Liver (tissue), 9 donors: ENCODE results near the gene DCAF4L1. TPM values are rescaled to one million over a fixed set of nuclear protein-coding genes. Genes with fewer than 3 reads are reported as not detected.

Experiments used
- DNase-seq: peaks from one replicate; pipeline ENCODE4 v3.0.0-alpha.2; 2017; ENCODE audit warnings: low spot score
- H3K27ac ChIP-seq, 2 donors: one replicate each; pipeline ENCODE4 v1.7.0; 2013; ENCODE audit warnings: inconsistent platforms in 2 of 2, low read length in 2 of 2, control low read depth in 1 of 2, low read depth in 1 of 2, mild to moderate bottlenecking in 1 of 2
- H3K27me3 ChIP-seq, 4 donors: one replicate each; pipeline versions ENCODE4 v1.6.1 to v1.7.0; 2013; ENCODE audit warnings: low read length in 3 of 4, inconsistent platforms in 1 of 4, mild to moderate bottlenecking in 1 of 4, moderate library complexity in 1 of 4; ENCODE audit not compliant: control insufficient read depth in 4 of 4, insufficient read depth in 4 of 4
- H3K36me3 ChIP-seq, 4 donors: one replicate each; pipeline versions ENCODE4 v1.6.1 to v1.7.0; 2013; ENCODE audit warnings: low read length in 3 of 4, mild to moderate bottlenecking in 3 of 4, low read depth in 1 of 4, moderate library complexity in 1 of 4; ENCODE audit not compliant: control insufficient read depth in 4 of 4, insufficient read depth in 3 of 4
- H3K4me1 ChIP-seq, 4 donors: one replicate each; pipeline versions ENCODE4 v1.6.1 to v1.7.0; 2013; ENCODE audit warnings: low read length in 3 of 4, mild to moderate bottlenecking in 3 of 4, moderate library complexity in 1 of 4; ENCODE audit not compliant: control insufficient read depth in 4 of 4, insufficient read depth in 4 of 4
- H3K4me3 ChIP-seq, 3 donors: one replicate each; pipeline versions ENCODE4 v1.6.1 to v1.7.0; 2013; ENCODE audit warnings: low read length in 3 of 3, control low read depth in 1 of 3, low read depth in 1 of 3, mild to moderate bottlenecking in 1 of 3
- H3K9ac ChIP-seq, 2 donors: one replicate each; pipeline ENCODE4 v1.7.0; 2013; ENCODE audit warnings: low read length in 2 of 2, mild to moderate bottlenecking in 2 of 2, moderate library complexity in 2 of 2, control low read depth in 1 of 2, low read depth in 1 of 2
- H3K9me3 ChIP-seq, 4 donors: one replicate each; pipeline versions ENCODE4 v1.6.1 to v1.7.0; 2013; ENCODE audit warnings: low read length in 3 of 4; ENCODE audit not compliant: control insufficient read depth in 4 of 4
- ATF3 ChIP-seq: IDR thresholded peaks from 2 replicates; pipeline ENCODE4 v1.6.1; 2016; ENCODE audit warnings: antibody characterized with exemption
- CTCF ChIP-seq: fragments of 150-350 bp; IDR thresholded peaks from 2 replicates; pipeline ENCODE4 v1.5.1; 2017; ENCODE audit warnings: improper control_type of control experiment, low read depth, low read length; ENCODE audit not compliant: missing input control
- EGR1 ChIP-seq, 2 donors: IDR thresholded peaks; 2 replicates each; pipeline ENCODE4 v1.6.1; 2016 to 2018; ENCODE audit warnings: antibody characterized with exemption in 2 of 2, low read depth in 2 of 2
- FOXA1 ChIP-seq: IDR thresholded peaks from 2 replicates; pipeline ENCODE4 v1.6.1; 2016; ENCODE audit warnings: antibody characterized with exemption
- FOXA2 ChIP-seq: IDR thresholded peaks from 2 replicates; pipeline ENCODE4 v1.6.1; 2016; ENCODE audit warnings: antibody characterized with exemption
- GABPA ChIP-seq, 2 donors: IDR thresholded peaks in 1 of 2; conservative IDR thresholded peaks in 1 of 2; 2 replicates each; pipeline ENCODE4 v1.6.1; 2016; ENCODE audit warnings: antibody characterized with exemption in 2 of 2, mild to moderate bottlenecking in 1 of 2, moderate library complexity in 1 of 2
- HNF4A ChIP-seq, 2 donors: conservative IDR thresholded peaks; 2 replicates each; pipeline ENCODE4 v1.6.1; 2016; ENCODE audit warnings: antibody characterized with exemption in 2 of 2, mild to moderate bottlenecking in 2 of 2
- HNF4G ChIP-seq: IDR thresholded peaks from 2 replicates; pipeline ENCODE4 v1.6.1; 2016; ENCODE audit warnings: antibody characterized with exemption
- JUND ChIP-seq, 2 donors: IDR thresholded peaks; 2 replicates each; pipeline ENCODE4 v1.6.1; 2016; ENCODE audit warnings: antibody characterized with exemption in 2 of 2
- MAX ChIP-seq: IDR thresholded peaks from 2 replicates; pipeline ENCODE4 v1.6.1; 2016; ENCODE audit warnings: antibody characterized with exemption
- NR2F2 ChIP-seq: IDR thresholded peaks from 2 replicates; pipeline ENCODE4 v1.6.1; 2016; ENCODE audit warnings: antibody characterized with exemption
- RAD21 ChIP-seq, 2 donors: IDR thresholded peaks; 2 replicates each; pipeline ENCODE4 v1.6.1; 2016; ENCODE audit warnings: antibody characterized with exemption in 2 of 2, mild to moderate bottlenecking in 2 of 2
- REST ChIP-seq: IDR thresholded peaks from 2 replicates; pipeline ENCODE4 v1.6.1; 2016; ENCODE audit warnings: antibody characterized with exemption, mild to moderate bottlenecking
- RXRA ChIP-seq, 2 donors: IDR thresholded peaks; 2 replicates each; pipeline ENCODE4 v1.6.1; 2017 to 2018; ENCODE audit warnings: antibody characterized with exemption in 2 of 2, mild to moderate bottlenecking in 1 of 2
- SP1 ChIP-seq: IDR thresholded peaks from 2 replicates; pipeline ENCODE4 v1.6.1; 2018; ENCODE audit warnings: antibody characterized with exemption, mild to moderate bottlenecking
- TAF1 ChIP-seq: conservative IDR thresholded peaks from 2 replicates; pipeline ENCODE4 v1.6.1; 2016; ENCODE audit warnings: antibody characterized with exemption, mild to moderate bottlenecking
- YY1 ChIP-seq: IDR thresholded peaks from 2 replicates; pipeline ENCODE4 v1.6.1; 2016; ENCODE audit warnings: antibody characterized with exemption, mild to moderate bottlenecking
- ZBTB33 ChIP-seq: IDR thresholded peaks from 2 replicates; pipeline ENCODE4 v1.6.1; 2016; ENCODE audit warnings: antibody characterized with exemption
- WGBS: extraction: QIAGEN DNeasy Blood & Tissue Kit; methylation state at CpG from one replicate; pipeline ENCODE4 v1.1.7; 2013; 5-methylcytosine and 5-hydroxymethylcytosine counted together
- polyA plus RNA-seq, 2 donors: library from polyadenylated mRNA; stranded (reverse) in 1 of 2; unstranded in 1 of 2; fragments of 200-250 nt in 1 of 2; fragments of >200 nt in 1 of 2; fragmentation: Nextera tagmentation in 1 of 2; extraction: Ambion mirVana in 1 of 2; gene quantifications; one replicate each; pipeline versions ENCODE4 v1.2.1 to v1.2.3, GENCODE V29; 2013 to 2015
- total RNA-seq, 2 donors: library from RNA; depleted of rRNA; stranded (reverse); fragments of >200 nt; gene quantifications; one replicate each; pipeline ENCODE4 v1.2.3, GENCODE V29; 2014
- donor health status: healthy.
- donor health status: healthy.
- donor health status: healthy.
- donor health status: healthy.
- donor health status: healthy.

The DCAF4L1 gene
- total and polyA plus RNA-seq, 4 donors, result under 0.01 to 0.59 (median 0.06) TPM

GRCh38 chr4:41990365-41991111 lies 9.0 kb downstream of the DCAF4L1 start, which contains the start of gene SLC30A9 (continued):
- TF ChIP-seq CTCF, result no peak
- TF ChIP-seq ATF3, result no peak
- TF ChIP-seq HNF4G, result no peak

DNA sequence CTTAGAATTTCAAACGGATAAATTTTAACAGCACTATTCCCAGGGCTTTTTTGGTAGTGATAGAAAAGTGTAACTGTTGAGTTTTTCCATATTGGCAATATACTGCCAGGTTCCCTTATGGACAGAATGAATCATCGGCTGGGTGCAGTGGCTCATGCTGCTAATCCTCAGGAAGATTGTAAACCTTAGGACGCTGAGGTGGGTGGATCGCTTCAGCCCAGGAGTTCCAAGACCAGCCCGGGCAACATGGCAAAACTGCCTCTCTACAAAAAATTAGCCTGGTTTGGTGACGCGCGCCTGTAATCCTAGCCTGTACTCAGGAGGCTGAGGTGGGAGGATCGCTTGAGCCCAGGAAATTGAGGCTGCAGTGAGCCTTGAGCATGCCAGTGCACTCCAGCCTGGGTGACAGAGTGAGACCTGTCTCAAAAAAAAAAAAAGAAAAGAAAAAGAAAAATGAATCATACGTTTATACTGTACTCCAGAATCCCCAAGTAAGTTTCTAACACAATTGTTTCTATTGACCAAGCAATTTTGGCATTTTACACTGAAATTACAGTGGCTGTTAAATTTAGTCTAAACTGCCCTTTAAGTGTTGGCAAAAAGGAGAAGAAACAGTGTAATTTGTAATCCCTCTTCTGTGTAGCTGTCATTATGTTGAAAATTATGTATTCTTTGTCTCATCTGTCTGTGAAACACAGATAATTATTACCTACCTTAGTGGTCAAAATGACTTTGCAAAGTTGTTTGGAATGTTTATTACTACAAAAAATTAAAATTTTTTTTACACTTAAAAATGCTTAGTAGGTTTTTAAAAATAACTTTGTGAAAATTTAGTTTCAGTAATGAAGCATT lies 10.6 kb downstream of the DCAF4L1 start:
- Histone ChIP-seq H3K4me3 (no peak overlapping the region), H3K9ac (peak overlapping the region in 1 of 2 donors; percentile 46), H3K27ac (no peak overlapping the region), H3K27me3 (no peaks in the 10 kb centered on the region), H3K36me3 (no peaks in the 10 kb centered on the region), H3K4me1 (peaks cover 2 to 23% (median 16%) of the 10 kb centered on the region in 4 donors), H3K9me3 (no peaks in the 10 kb centered on the region)
- DNase-seq, result no peak
- WGBS, result 94% methylated on average over 10 of the region's 10 CpGs
- no peak for TF ChIP-seq HNF4A (conservative IDR thresholded peaks at IDR 0.05)
- no peak for TF ChIP-seq EGR1 (IDR thresholded peaks at IDR 0.05; ENCODE audit: low read depth in 2 of 2)
- no peak for TF ChIP-seq MAX
- no peak for TF ChIP-seq REST
- TF ChIP-seq FOXA2, result no peak
- no peak for TF ChIP-seq RAD21 (IDR thresholded peaks at IDR 0.05)
- TF ChIP-seq TAF1, result no peak
- no peak for TF ChIP-seq GABPA (IDR thresholded peaks at IDR 0.05 in 1 of 2, conservative IDR thresholded peaks at IDR 0.05 in 1 of 2)
- no peak for TF ChIP-seq JUND (IDR thresholded peaks at IDR 0.05)
- no peak for TF ChIP-seq HNF4G
- no peak for TF ChIP-seq ATF3
- no peak for TF ChIP-seq CTCF
- no peak for TF ChIP-seq YY1
- no peak for TF ChIP-seq RXRA (IDR thresholded peaks at IDR 0.05)
- no peak for TF ChIP-seq FOXA1
- no peak for TF ChIP-seq NR2F2
- no peak for TF ChIP-seq ZBTB33
- no peak for TF ChIP-seq SP1
